Ovary (tissue), 3 donors: Measurements from ENCODE around the gene NDUFB4.

Experiments used
- POLR2A ChIP-seq: fragments of 450-650 bp; IDR thresholded peaks from one replicate; pipeline ENCODE4 v1.6.1; 2017; ENCODE audit warnings: antibody characterized with exemption, mild to moderate bottlenecking, moderate library complexity
- TF ChIP-seq, protein P1 (sequence below), 3 donors: fragments of 450-650 bp in 2 of 3; fragments of 200-600 bp in 1 of 3; IDR thresholded peaks; one replicate each; pipeline versions ENCODE4 v1.5.1 to v1.8.0; 2016 to 2022; ENCODE audit warnings: antibody characterized with exemption in 3 of 3, mild to moderate bottlenecking in 1 of 3
- donor health status: DM: no; HTN: no; CAD: no.

DNA sequence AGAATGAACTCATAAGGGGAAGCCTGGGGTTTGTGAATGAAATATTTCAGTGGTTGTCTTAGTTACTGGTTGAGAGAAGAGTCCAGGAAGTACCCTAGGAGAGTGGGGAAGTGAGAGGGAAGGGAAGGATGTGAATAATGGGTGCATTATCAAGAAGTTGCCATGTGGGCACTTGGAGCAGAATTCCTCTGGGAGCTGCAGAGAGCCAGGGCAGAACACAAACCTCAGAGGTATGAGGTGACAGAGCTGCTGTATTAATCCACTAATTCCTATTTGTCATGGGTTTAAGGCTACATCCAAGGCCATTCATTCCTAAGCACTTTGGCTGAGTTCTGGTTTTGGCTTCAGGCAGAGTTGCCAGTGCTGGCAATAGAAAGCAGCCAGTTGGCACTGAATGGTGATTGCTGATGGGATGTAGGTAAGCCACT lies 29.0 kb downstream of the NDUFB4 start:
- TF ChIP-seq, protein P1, sequence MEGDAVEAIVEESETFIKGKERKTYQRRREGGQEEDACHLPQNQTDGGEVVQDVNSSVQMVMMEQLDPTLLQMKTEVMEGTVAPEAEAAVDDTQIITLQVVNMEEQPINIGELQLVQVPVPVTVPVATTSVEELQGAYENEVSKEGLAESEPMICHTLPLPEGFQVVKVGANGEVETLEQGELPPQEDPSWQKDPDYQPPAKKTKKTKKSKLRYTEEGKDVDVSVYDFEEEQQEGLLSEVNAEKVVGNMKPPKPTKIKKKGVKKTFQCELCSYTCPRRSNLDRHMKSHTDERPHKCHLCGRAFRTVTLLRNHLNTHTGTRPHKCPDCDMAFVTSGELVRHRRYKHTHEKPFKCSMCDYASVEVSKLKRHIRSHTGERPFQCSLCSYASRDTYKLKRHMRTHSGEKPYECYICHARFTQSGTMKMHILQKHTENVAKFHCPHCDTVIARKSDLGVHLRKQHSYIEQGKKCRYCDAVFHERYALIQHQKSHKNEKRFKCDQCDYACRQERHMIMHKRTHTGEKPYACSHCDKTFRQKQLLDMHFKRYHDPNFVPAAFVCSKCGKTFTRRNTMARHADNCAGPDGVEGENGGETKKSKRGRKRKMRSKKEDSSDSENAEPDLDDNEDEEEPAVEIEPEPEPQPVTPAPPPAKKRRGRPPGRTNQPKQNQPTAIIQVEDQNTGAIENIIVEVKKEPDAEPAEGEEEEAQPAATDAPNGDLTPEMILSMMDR (IDR thresholded peaks at IDR 0.05): no peak
- no peak for TF ChIP-seq POLR2A
